Embryonic facial prominence (tissue), 1 donor: ENCODE data around the gene TOP2A.

Experiments
- DNase-seq: peaks from one replicate; pipeline ENCODE4 v3.0.0-alpha.2; 2016; ENCODE audit errors: extremely low spot score

The TOP2A gene

GRCh38 chr17:40347319-40348135 is 70.2 kb downstream of the TOP2A start:
- DNase-seq = no peak

- DNase-seq = no peak
Measured at GRCh38 chr17:40346765-40347158, 70.9 kb downstream of the TOP2A start.

- DNase-seq = no peak
Measured at GRCh38 chr17:40345994-40346764, 71.5 kb downstream of the TOP2A start.

GRCh38 chr17:40345161-40345993 is 72.3 kb downstream of the TOP2A start:
- DNase-seq = no peak

- no peak for DNase-seq
Measured at GRCh38 chr17:40344421-40345160, 73.1 kb downstream of the TOP2A start.

GRCh38 chr17:40343219-40344119 is 74.2 kb downstream of the TOP2A start:
- no peak for DNase-seq

GRCh38 chr17:40342504-40343218 is 75.0 kb downstream of the TOP2A start:
- no peak for DNase-seq

- no peak for DNase-seq
Measured at GRCh38 chr17:40341808-40342503, 75.7 kb downstream of the TOP2A start.

GRCh38 chr17:40340880-40341807 is 76.6 kb downstream of the TOP2A start:
- no peak for DNase-seq

- no peak for DNase-seq
Measured at GRCh38 chr17:40340327-40340726, 77.4 kb downstream of the TOP2A start.

GRCh38 chr17:40338941-40339649 is 78.6 kb downstream of the TOP2A start:
- DNase-seq = no peak
